GM23338 (cell line): ENCODE measurements around the gene ZFR2. TPM values are rescaled to one million over a fixed set of nuclear protein-coding genes. Genes with fewer than 3 reads are reported as not detected.

Experiments used
- ATAC-seq: fragments of 200-7000 bp; cut with Tn5 transposase; 3 replicates; pipeline ENCODE4 v1.9.1; 2020
- DNase-seq: peaks from one replicate; pipeline ENCODE4 v3.0.0-alpha.2; 2015; ENCODE audit warnings: low spot score
- H2AFZ ChIP-seq: fragments of 200-600 bp; sonication (generic); 2 replicates; pipeline ENCODE4 v1.8.0; 2016; ENCODE audit warnings: antibody characterized with exemption, mild to moderate bottlenecking, moderate library complexity
- H3F3A ChIP-seq: fragments of 200-600 bp; sonication (generic); replicated peaks from 2 replicates; pipeline ENCODE4 v1.8.0; 2017; ENCODE audit warnings: antibody characterized with exemption, mixed run types, low read depth
- H3K27ac ChIP-seq: fragments of 200-600 bp; sonication (generic); 2 replicates; pipeline ENCODE4 v1.6.1; 2016; ENCODE audit warnings: low read depth
- H3K27me3 ChIP-seq: fragments of 200-600 bp; sonication (generic); 2 replicates; pipeline ENCODE4 v1.8.0; 2016; ENCODE audit warnings: mild to moderate bottlenecking, mixed run types, moderate library complexity; ENCODE audit not compliant: insufficient read depth
- H3K36me3 ChIP-seq: fragments of 200-600 bp; sonication (generic); 2 replicates; pipeline ENCODE4 v1.8.0; 2016; ENCODE audit warnings: mild to moderate bottlenecking; ENCODE audit not compliant: insufficient read depth
- H3K4me1 ChIP-seq: fragments of 200-600 bp; sonication (generic); 2 replicates; pipeline ENCODE4 v1.8.0; 2016; ENCODE audit warnings: mild to moderate bottlenecking, moderate library complexity; ENCODE audit not compliant: insufficient read depth
- H3K4me2 ChIP-seq: fragments of 200-600 bp; sonication (generic); 2 replicates; pipeline ENCODE4 v1.7.1; 2017; ENCODE audit warnings: mixed run types
- H3K4me3 ChIP-seq: fragments of 200-600 bp; sonication (generic); 2 replicates; pipeline ENCODE4 v1.6.1; 2016; ENCODE audit warnings: mixed run types
- H3K79me2 ChIP-seq: fragments of 200-600 bp; sonication (generic); replicated peaks from 2 replicates; pipeline ENCODE4 v1.8.0; 2017; ENCODE audit warnings: mild to moderate bottlenecking; ENCODE audit not compliant: insufficient read depth
- H3K9me2 ChIP-seq: fragments of 200-600 bp; sonication (generic); 2 replicates; pipeline ENCODE4 v1.8.0; 2017; ENCODE audit not compliant: insufficient read depth
- H4K20me1 ChIP-seq: fragments of 200-600 bp; sonication (generic); replicated peaks from 2 replicates; pipeline ENCODE4 v1.8.0; 2017; ENCODE audit warnings: mild to moderate bottlenecking; ENCODE audit not compliant: insufficient read depth
- H3K27ac Mint-ChIP-seq: 2 replicates; pipeline ENCODE4 v1.8.0; 2020; ENCODE audit warnings: inconsistent platforms, mild to moderate bottlenecking, moderate library complexity, mixed read lengths
- H3K27me3 Mint-ChIP-seq: 3 replicates; pipeline ENCODE4 v1.8.0; 2022; ENCODE audit warnings: low read depth, mild to moderate bottlenecking, moderate library complexity, mixed read lengths, inconsistent platforms; ENCODE audit not compliant: insufficient read depth, poor library complexity
- H3K36me3 Mint-ChIP-seq: 3 replicates; pipeline ENCODE4 v1.8.0; 2021; ENCODE audit warnings: low read depth, mild to moderate bottlenecking, inconsistent platforms, moderate library complexity, mixed read lengths
- H3K4me1 Mint-ChIP-seq: 3 replicates; pipeline ENCODE4 v1.8.0; 2020; ENCODE audit warnings: mild to moderate bottlenecking, inconsistent platforms, mixed read lengths
- H3K4me3 Mint-ChIP-seq: 3 replicates; pipeline ENCODE4 v1.8.0; 2021; ENCODE audit warnings: moderate library complexity, mild to moderate bottlenecking, inconsistent platforms, mixed read lengths
- H3K9me3 Mint-ChIP-seq: 3 replicates; pipeline ENCODE4 v1.8.0; 2020; ENCODE audit warnings: moderate library complexity, mild to moderate bottlenecking, inconsistent platforms, mixed read lengths
- CREB1 ChIP-seq: fragments of 250-450 bp; sonication (Bioruptor Pico); IDR thresholded peaks from 2 replicates; pipeline ENCODE4 v1.5.0; 2020; ENCODE audit warnings: low read depth, mild to moderate bottlenecking, moderate library complexity
- EZH2 ChIP-seq: fragments of 200-600 bp; sonication (generic); IDR thresholded peaks from one replicate; pipeline ENCODE4 v1.8.0; 2017; ENCODE audit warnings: antibody characterized with exemption, mild to moderate bottlenecking, low read depth; ENCODE audit not compliant: unreplicated experiment
- EZH2phosphoT487 ChIP-seq: fragments of 200-600 bp; sonication (generic); IDR thresholded peaks from one replicate; pipeline ENCODE4 v1.8.1; 2018; ENCODE audit warnings: antibody characterized with exemption; ENCODE audit not compliant: unreplicated experiment
- JUNB ChIP-seq: IDR thresholded peaks from one replicate; pipeline ENCODE4 v1.6.1; 2016; ENCODE audit warnings: antibody characterized with exemption; ENCODE audit not compliant: unreplicated experiment
- NANOG ChIP-seq: IDR thresholded peaks from 2 replicates; pipeline ENCODE4 v1.6.1; 2016; ENCODE audit warnings: antibody characterized with exemption, borderline replicate concordance
- POLR2AphosphoS5 ChIP-seq: IDR thresholded peaks from 2 replicates; pipeline ENCODE4 v1.6.1; 2016; ENCODE audit warnings: antibody characterized with exemption, low read depth
- REST ChIP-seq: IDR thresholded peaks from one replicate; pipeline ENCODE4 v1.6.1; 2018; ENCODE audit warnings: antibody characterized with exemption; ENCODE audit not compliant: unreplicated experiment
- STAT1 ChIP-seq: IDR thresholded peaks from one replicate; pipeline ENCODE4 v1.6.1; 2016; ENCODE audit warnings: antibody characterized with exemption; ENCODE audit not compliant: unreplicated experiment
- ZNF114 ChIP-seq: fragments of 250-450 bp; sonication (Bioruptor Pico); IDR thresholded peaks from 2 replicates; pipeline ENCODE4 v1.5.0; 2020; ENCODE audit warnings: mild to moderate bottlenecking, moderate library complexity
- ZNF331 ChIP-seq: fragments of 250-450 bp; sonication (Bioruptor Pico); IDR thresholded peaks from 2 replicates; pipeline ENCODE4 v1.5.0; 2020; ENCODE audit warnings: low read depth, mild to moderate bottlenecking, moderate library complexity
- polyA plus RNA-seq: library from polyadenylated mRNA; unstranded; fragments of >200 nt; fragmentation: Nextera tagmentation; extraction: Ambion mirVana; gene quantifications from 2 replicates; pipeline ENCODE4 v1.2.1, GENCODE V29; 2016
- total RNA-seq: library from RNA; depleted of rRNA; stranded (reverse); fragments of >200 nt; shearing (Covaris generic); gene quantifications from 2 replicates; pipeline ENCODE4 v1.2.3, GENCODE V29; 2014
- TF ChIP-seq, protein P1 (sequence below), 2 experiments: fragments of 200-600 bp in 1 of 2; sonication (generic) in 1 of 2; conservative IDR thresholded peaks; 2 replicates each; pipeline versions ENCODE4 v1.5.1 to v1.6.1; 2016 to 2017; ENCODE audit warnings: antibody characterized with exemption in 2 of 2, low read depth in 2 of 2, mild to moderate bottlenecking in 2 of 2, moderate library complexity in 1 of 2

The ZFR2 gene
- total and polyA plus RNA-seq, 2 experiments from 2014 or later = 15.8 to 31.3 TPM

GRCh38 chr19:3818466-3818865 is 50.4 kb downstream of the ZFR2 start:
- no peaks in the 10 kb centered on the region for H3K79me2 ChIP-seq
- Mint-ChIP-seq H3K36me3 (peaks cover 4% of the 10 kb centered on the region; the same call in 2 of the 3 replicates), H3K4me3 (no peak overlapping the region), H3K4me1 (no peaks in the 10 kb centered on the region), H3K27me3 (peaks cover 22% of the 10 kb centered on the region), H3K27ac (no peak overlapping the region), H3K9me3 (no peaks in the 10 kb centered on the region; the same call in 1 of the 3 replicates)
- no peak overlapping the region for H3K27ac ChIP-seq
- H3K4me2 ChIP-seq = no peak overlapping the region
- ATAC-seq (no peak), DNase-seq (no peak)
- no peaks in the 10 kb centered on the region for H4K20me1 ChIP-seq
- no peaks in the 10 kb centered on the region for H3K4me1 ChIP-seq
- no peak for TF ChIP-seq JUNB
- no peak for TF ChIP-seq CREB1 (CRISPR knock-in tag)
- no peak for TF ChIP-seq NANOG
- TF ChIP-seq, protein P1, sequence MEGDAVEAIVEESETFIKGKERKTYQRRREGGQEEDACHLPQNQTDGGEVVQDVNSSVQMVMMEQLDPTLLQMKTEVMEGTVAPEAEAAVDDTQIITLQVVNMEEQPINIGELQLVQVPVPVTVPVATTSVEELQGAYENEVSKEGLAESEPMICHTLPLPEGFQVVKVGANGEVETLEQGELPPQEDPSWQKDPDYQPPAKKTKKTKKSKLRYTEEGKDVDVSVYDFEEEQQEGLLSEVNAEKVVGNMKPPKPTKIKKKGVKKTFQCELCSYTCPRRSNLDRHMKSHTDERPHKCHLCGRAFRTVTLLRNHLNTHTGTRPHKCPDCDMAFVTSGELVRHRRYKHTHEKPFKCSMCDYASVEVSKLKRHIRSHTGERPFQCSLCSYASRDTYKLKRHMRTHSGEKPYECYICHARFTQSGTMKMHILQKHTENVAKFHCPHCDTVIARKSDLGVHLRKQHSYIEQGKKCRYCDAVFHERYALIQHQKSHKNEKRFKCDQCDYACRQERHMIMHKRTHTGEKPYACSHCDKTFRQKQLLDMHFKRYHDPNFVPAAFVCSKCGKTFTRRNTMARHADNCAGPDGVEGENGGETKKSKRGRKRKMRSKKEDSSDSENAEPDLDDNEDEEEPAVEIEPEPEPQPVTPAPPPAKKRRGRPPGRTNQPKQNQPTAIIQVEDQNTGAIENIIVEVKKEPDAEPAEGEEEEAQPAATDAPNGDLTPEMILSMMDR (conservative IDR thresholded peaks at IDR 0.05; ENCODE audit: low read depth in 2 of 2) = no peak
- TF ChIP-seq REST = no peak
- TF ChIP-seq ZNF331 (CRISPR knock-in tag) = no peak
- TF ChIP-seq ZNF114 (CRISPR knock-in tag) = no peak
- no peaks in the 10 kb centered on the region for H3K36me3 ChIP-seq
- 0 out of 2 replicates have a peak, but pooled peaks cover 6% of the 10 kb centered on the region for H3K27me3 ChIP-seq
- H2AFZ ChIP-seq = no peak overlapping the region
- H3K9me2 ChIP-seq = no peaks in the 10 kb centered on the region
- 0 out of 2 replicates have a peak, but pooled peaks cover 2% of the 10 kb centered on the region for H3F3A ChIP-seq
- H3K4me3 ChIP-seq = no peak overlapping the region

- Histone ChIP-seq H3K36me3 (no peaks in the 10 kb centered on the region), H3K27ac (no peak overlapping the region), H3F3A (0 out of 2 replicates have a peak, but pooled peaks cover 2% of the 10 kb centered on the region), H3K4me2 (no peak overlapping the region), H3K4me1 (no peaks in the 10 kb centered on the region), H3K4me3 (no peak overlapping the region), H3K79me2 (no peaks in the 10 kb centered on the region), H2AFZ (no peak overlapping the region), H3K9me2 (no peaks in the 10 kb centered on the region), H3K27me3 (0 out of 2 replicates have a peak, but pooled peaks cover 6% of the 10 kb centered on the region), H4K20me1 (no peaks in the 10 kb centered on the region)
- no peak for DNase-seq
- no peak overlapping the region for H3K27ac Mint-ChIP-seq
- ATAC-seq = no peak
- no peak for TF ChIP-seq REST
- TF ChIP-seq STAT1 = no peak
- TF ChIP-seq JUNB = no peak
- no peak for TF ChIP-seq POLR2AphosphoS5
- TF ChIP-seq EZH2phosphoT487 = no peak
- TF ChIP-seq ZNF114 (CRISPR knock-in tag) = no peak
- TF ChIP-seq CREB1 (CRISPR knock-in tag) = no peak
- TF ChIP-seq EZH2 = no peak
- TF ChIP-seq NANOG = no peak
- H3K4me3 Mint-ChIP-seq = no peak overlapping the region
- peaks cover 4% of the 10 kb centered on the region; the same call in 2 of the 3 replicates for H3K36me3 Mint-ChIP-seq
- peaks cover 16% of the 10 kb centered on the region for H3K27me3 Mint-ChIP-seq
- H3K9me3 Mint-ChIP-seq = no peaks in the 10 kb centered on the region; the same call in none of the 3 replicates
- H3K4me1 Mint-ChIP-seq = no peaks in the 10 kb centered on the region; the same call in 2 of the 3 replicates
These were observed 51.1 kb downstream of the ZFR2 start for GRCh38 chr19:3817761-3818160.
